ENCODE measurements around the gene FMNL2.

The FMNL2 gene

DNA sequence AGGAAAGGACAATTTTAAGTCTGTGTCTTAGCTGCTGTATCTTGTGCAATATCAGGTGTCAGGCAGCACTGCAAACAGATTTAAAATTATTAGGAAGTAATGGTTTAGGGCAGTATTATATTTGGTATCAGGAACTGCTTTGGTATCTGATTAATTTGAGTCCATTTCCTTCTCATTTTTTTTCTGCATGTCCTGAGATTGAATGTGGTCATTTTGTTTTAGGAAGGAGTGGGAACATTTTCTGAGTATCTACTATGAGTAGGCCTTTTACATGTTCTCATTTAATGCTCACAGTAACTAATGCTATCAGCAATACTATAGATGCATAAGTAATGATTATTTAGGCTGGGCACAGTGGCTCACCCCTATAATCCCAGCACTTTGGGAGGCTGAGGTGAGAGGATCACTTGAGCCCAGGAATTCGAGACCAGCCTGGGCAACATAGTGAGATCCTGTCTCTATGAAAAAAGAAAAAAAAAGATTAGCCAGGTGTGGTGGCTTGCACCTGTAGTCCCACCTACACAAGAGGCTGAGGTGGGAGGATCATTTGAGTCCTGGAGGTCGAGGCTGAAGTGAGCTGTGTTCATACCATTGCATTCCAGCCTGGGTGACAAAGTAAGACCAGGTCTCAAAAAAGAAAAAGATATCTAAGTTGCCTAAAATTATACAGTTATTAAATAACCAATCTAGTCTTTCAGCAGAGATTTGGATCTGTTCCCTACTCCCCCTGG is 4.7 kb downstream of the FMNL2 start:
- no peak for DNase-seq

DNA sequence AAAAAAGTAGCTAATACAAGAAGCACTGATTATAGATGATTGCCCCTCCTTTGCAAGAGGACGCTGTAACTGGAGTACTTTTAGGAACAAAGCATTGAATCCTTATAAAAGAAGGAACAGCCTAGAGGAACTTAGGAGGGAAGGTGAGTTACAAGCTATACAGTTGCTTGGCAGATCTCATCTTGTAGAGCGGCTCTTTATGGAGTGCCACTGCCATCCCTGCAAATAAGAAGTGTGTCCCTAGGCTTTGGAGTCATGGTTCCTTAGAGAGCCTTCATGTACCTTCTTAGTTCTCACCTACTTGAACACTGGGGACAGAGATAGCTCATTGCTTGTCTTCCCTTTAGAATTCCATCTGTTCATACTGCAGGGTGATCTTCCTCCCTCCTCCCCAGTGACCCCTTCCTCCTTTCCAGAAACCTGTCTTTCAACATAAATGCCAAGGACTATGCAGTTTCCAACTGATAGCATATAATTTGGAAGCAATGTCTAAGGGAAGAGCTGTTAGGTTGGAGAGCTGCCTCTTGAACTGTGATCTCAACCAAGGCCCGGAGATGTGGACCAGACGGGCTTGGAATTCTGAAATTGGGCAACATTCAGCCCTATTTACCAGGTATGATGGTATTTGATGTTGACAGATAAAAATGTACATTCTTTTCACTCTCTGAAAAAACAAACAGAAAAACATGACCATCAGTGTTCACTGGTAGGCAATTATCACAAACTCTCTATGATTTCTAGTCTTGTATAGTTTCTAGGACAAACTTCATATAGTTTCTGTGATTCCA is 7.5 kb downstream of the FMNL2 start:
- no peak for DNase-seq

DNA sequence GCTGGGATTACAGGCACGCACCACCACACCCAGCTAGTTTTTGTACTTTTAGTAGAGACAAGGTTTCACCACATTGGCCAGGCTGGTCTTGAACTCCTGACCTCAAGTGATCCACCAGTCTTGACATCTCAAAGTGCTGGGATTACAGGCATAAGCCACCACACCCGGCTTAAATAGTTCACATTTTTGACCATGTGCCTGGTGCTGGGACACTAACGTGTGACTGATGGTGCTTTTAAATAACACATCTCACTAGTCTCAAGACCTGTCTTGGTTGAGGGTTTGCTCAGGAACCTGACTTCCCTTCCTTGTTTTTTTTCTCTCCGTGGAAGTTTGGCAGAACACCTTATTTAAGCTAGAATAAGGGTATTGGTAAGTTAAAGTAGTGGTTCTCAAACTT is 8.5 kb downstream of the FMNL2 start:
- DNase-seq = no peak

DNA sequence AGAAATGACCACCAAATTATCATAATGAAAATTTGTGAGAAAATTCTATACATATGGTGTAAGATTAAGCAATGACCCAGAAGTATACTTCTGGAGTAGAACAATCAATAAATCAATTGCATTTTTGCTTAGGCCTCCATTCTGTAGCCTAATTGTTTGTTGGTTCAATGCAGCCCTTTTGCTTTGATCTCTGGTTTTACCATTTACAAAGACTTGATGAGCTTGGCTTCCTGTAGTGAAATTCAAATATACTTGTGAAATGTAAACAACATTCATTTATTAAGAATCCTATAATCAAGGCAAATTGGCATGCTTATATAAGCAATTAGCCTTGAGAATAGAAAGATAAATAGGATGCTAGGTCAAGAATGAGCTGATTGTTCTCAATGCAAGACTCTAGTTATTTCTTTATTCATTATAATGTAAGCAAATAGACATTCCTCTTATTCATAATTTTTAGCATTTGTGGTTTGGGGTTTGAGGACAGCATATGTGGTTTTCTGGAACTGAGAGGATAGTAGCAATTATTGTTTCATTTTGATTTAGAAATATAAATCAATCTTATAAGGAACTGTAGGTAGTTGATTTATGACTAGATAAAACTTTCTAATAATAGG is 9.7 kb downstream of the FMNL2 start:
- DNase-seq = no peak

DNA sequence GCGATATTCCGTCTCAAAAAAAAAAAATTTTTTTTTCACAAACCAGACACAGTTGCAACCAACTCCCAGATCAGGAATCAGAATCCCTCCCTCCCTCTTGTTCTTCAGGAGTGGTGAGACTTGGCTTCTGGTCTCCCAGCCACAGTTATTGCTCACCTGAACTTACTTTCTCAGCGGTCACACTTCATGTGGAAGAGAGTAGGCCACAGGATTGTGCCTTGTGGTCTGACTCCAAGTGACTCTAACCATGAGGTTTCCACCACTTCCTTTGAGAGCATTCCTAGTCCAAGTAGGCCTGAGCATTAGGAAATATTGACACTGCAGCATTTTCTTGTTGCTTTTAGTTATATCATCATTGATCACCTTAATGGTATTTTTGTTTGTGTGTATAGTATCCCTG is 12.1 kb downstream of the FMNL2 start:
- DNase-seq = no peak

DNA sequence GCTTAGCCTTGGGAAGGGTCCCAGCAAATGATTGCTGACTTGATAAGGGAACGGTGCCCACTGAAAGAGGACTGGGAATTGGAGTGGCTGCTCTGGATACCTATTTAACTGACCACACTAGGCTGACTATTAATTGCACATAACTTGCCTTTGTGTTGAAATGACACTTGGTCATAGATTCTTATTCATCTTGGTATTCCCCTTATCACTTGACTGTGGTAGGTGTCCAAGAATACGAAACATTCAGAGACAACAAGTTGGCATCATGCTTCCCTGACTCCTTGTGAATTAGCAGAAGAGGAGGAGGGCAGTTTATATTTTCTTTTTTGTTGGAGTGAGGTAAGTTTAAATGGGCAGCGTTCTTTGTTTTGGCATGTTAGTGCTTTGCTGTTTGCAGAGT is 13.4 kb downstream of the FMNL2 start:
- DNase-seq = no peak

DNA sequence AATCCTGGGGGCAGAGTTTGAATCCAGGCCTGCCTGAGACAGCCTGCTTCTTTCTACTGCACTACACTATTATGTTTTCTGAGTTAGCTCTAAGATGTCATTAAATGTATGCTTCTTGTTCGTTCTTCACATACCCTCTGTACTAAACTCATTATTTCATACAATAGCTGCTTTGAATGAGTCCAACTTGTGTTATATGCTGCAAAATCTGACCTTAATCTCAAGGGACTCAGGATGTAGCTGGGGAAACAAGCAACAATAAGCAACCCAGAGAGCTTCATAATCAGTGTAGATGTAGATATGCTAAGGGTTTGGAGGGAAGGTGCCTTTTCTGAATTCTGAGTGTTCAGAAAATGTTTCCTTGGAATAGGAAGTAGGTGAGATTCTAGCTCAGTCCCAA is 14.4 kb downstream of the FMNL2 start:
- DNase-seq = no peak

DNA sequence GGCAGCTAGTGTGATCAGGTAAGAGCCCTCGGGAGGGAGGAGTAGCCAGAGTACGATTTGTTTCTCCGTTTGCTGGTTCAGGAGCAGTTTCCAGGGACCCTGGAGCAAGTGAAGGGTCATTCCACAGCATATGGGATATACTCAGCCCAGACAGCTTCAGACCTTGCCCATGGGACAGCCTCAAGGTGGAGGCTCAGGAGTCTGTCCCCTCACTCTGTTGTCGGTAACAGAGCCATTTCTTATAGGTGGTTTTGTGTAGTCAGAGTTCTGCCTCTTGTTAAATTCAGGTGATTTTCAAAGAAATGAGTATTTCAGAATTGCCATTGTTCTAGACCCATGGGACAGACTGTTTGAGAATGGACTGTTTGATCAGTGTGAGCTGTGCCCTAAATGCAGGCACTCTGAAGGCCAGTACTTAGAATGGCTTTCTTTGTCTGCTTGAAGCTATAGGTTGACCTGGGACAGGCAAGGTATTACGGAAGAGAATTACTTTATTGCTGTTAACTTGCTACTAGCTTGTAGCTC is 15.2 kb downstream of the FMNL2 start:
- no peak for DNase-seq

DNA sequence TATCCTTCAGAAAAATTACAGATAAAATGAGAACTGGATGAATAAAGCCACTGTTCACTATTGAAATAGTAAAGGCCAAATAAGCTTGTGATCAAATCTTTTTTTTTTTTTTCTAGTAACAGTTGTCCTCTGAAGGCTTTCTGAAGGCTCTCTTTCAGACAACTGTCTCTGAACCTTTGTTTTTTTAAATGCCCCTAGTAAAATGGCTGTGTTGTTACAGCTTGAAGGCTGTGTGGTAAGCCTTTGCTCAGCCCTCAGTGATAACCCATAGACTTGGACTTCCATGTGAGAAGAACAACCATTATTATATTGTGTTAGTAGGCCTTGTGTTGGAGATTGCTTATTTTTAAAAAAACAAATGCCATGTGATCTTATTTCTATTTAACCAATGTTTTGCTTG is 17.6 kb downstream of the FMNL2 start:
- DNase-seq = no peak

DNA sequence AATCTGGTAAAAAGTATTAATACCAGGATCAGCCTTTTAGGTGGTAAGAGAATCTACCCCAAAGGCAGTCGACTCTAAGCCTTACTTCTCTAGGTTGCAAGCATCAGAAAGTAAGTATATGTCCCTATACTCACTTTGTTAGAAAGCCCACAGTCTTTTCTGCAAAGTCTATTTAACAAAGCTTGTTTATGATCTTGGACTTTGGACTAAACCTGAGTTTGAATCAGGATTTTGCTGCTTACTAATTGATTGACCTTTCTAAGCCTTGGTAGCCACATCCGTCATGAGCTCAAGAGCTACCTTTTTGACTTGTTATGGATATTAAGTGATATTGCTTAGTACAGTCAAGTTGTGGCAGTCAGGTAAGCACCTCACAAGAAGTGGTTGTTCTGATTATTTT is 18.4 kb downstream of the FMNL2 start:
- no peak for DNase-seq

DNA sequence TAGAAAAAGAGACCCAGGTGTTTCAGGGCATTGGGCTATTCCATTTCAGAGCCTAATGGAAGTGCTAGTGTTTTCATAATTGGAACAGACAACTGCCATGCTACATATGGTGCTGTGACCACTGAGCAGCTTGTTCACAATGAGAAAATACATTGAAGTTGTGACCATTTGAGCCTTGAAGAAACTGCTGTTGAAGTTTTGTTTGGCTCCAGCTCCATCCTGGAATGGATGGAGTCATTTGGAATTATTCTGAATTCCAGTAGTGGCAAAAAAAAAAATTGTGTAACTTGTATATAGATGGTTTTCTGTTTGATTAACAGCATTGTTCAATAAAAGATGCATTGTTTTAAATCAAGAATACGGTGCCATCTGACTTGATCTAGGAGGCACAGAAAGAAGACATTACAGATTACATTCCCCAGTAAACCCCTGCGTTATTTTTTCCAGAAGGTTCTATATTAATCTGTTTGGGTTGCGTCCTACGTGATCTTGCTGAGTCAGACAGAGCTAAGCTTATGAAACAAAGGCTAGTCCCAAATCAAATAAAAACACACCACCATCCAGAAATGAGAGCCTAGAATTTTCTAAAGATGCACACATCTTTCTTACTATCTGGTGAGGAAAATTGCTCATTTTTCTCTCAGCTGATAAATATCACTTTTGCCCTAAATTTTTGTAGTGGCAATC is 19.2 kb downstream of the FMNL2 start:
- no peak for DNase-seq

DNA sequence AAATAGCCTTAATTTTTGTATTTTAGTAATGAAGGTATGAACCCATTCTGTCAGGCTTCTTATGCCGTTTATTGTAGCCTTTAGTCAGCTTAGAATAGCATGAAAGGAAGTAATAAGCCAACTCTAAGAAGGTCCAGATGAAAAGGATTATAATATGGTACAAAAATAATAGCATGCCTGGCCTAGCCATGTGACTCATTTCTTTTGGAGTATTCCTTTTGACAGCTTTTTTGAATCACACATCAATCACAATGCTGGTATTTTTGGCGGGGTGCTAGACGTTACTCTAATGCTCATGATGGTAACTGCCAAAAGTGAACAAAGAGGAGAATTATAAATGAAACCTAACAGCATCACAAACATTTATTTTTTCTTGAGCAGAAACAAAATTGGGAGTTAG is 19.9 kb downstream of the FMNL2 start:
- no peak for DNase-seq

DNA sequence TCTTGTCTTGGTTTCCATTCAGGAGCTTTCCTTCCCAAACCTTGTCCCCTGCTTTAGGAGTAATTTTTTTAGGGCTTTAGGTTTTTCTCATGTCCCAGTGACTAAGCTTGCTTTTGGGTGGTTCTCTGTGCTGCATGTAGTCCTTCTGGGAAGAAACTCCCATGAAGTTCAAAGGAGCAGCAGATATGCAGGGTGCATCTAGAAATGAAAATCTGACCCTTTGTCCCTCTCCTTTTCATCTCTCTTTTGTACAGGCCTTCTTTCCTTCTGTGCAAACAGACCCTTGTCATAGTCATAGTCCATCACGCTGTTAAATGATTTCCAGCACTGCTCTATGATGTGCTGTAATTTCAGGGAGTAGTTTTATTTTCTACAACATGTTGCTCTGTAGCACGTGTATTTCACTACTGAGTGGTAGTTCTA is 20.4 kb downstream of the FMNL2 start:
- DNase-seq = no peak

DNA sequence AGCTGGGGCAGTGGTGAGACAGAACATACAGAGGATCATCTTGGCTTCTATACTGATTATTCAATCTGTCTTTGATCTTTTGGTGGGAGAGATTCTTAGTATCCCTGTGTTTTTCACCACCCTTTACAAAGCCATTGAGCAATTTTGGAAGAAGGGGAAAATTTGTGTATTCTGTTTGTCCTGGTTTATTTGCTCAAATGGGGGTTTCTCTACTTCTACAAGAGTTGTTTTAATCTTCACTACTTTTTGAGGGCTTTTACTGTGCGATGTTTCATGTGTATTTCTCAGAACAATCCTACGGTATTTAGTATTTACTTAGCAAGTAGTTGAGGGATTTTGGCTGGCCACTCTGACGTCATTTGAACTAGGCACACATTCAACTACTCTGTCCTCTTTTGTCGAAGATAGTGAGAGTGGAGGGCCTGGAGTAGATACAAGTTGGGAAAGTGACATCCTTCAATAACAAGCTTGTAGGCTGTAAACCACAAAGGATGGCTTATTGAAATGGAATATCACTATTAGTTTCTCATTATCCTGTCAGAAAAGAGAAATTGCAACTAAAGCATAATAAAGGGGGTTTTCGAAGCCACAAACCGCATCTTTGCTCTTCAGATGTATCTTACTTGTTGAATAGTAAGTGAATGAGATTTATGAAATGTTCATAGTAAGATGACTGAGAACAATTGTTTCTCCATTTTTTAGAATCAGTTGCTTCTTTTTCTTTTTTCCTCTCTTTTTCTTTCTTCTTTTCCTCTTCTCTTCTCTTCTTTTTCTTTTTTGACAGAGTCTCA is 24.8 kb downstream of the FMNL2 start:
- no peak for DNase-seq

DNA sequence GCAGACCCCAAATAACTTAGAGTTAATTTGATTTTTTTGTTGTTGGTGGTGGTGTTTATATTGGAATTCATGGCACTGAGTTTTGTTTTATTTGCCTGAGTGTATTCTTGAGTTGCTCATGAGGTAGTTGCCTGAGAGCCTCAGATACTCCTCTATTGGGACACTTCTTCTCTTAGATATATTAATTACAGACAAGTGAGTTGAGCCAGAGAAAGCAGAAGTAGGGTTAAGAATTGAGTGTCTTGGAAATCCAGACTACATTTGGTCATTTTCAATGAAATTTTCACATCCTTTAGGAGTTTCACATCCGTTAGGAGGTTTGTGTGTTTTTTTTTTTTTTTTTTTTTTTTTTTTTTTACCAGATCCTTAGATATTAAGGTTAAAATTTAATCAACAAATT is 29.0 kb downstream of the FMNL2 start:
- no peak for DNase-seq

DNA sequence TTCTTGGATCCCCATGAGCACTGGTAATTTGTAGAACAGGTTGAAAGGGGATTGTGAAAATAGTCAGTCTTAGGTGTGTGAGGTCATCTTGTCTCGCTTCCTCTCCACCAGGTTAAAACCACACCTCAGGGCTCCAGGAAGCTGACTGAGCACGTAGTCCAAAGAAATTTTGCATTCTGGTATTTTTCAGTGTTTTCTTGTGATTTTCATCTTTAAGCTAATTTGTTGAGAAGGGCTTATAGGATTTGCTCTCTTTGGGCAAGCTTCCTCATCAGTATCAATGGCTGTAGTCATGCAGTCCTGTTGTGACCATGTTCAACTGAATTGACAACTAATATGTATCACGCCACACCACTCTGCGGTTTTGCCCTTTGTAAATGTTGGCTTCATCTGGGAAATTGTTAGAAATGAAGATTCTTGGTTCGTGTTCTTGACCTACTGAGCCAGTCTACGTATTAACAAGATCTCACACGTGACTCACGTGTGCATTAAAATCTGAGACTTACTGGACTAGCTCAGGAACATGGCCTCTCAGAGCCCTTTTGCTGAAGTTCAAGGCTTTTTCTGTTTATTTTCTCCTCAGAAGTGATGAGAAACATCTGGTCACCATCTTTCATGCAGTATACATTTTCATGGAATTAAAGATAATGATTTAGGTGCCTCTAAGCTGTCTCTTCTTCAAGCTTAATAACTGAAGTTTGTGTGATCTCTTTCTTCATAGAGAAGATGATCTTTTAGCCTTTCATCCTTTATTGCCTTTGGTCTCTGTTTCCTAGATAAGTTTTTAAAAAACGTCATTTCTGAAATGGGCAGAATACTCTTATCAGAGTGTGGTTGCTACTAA is 32.8 kb downstream of the FMNL2 start:
- no peak for DNase-seq

DNA sequence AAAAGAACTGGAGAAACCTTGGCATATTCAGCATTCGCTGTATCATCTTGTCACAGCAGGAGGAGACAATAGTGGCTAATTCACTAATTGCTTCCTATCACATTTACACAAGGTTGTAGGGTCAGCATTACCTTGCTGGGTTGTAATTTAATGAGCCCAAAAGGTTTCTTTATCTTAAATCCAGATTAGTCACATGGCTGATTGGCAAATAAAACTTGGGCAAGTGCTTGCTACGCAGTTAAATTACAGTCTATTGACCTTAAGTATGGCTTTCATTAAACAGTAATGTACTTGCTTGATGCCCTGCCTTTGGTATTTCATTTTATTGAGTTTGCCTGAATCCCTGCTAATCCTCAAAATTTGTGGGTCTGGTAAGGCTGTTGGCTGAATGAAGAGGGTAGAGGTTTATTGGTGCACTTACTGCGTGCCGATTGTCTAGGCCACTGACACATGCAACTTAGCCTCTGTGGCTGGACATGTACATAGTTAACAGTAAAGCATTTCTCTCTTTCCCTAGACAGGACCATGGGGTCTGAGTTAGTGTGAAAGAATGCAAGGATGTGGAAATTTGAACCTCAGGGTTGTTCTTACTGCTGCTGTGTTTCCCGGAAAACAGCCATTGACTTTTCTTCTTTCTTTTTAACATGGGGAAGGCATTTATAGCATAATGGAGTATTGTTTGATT is 34.3 kb downstream of the FMNL2 start:
- no peak for DNase-seq

DNA sequence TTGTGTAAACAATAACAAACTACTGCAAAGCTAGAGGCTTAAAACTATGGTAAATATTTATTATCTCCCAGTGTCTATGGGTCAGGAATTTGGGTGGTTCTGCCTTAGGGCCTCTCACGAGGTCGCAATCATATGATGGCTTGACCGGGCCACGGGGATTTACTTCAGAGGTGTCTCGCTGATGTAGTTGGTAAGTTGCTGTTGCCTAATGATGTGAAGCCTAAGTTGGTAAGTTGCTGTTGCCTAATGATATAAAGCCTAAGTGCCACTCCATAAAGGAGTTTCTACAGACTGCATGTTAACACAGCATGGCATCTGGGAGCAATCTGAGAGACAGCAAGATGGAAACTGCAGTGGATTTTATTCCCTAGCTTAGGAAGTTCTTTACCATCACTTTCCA is 35.8 kb downstream of the FMNL2 start:
- no peak for DNase-seq

DNA sequence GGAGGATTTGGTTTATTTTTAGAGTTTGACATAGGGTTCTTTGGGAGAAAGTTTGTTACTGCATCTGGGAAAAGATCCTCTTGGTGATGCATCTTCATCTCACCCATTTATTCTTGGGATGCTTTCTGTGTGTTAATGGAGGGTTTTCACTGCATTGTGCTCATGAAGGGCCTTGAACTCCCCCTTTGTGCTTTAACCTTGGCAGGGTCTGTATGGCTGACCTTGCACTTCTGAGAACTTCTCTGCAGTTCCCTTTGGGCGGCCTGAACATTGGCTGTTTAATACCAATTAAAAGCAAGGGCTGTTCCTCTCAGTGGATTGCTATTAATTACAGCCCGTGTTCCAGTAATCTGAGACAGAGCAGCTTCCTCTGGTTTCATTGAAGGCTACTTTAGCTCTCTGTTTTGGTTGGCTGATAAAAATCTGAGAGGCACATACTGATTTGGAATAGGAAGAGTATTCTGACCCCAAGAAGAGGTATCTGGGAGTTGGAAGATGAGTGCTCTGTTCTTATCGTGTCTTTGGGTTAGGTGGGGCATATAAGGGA is 37.5 kb downstream of the FMNL2 start:
- DNase-seq = no peak

DNA sequence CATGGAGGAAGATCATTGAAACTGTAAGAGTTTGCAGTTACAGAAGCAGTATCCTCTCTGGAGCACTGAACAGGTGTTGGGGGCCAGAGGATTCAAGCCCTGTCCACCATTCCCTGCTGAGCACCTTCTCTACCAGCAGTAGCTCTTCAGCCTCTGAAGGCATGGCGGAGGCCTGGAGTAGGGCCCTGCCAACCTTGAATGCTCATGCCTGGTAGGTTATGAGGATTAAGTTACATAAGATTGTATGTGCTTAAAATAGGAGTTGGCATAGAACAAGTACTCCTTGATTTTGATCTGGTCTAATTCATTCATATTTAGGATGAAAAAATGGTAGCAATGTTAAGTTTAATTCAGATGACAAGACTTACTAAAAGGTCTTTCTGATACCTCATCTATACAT is 40.2 kb downstream of the FMNL2 start:
- DNase-seq = no peak

DNA sequence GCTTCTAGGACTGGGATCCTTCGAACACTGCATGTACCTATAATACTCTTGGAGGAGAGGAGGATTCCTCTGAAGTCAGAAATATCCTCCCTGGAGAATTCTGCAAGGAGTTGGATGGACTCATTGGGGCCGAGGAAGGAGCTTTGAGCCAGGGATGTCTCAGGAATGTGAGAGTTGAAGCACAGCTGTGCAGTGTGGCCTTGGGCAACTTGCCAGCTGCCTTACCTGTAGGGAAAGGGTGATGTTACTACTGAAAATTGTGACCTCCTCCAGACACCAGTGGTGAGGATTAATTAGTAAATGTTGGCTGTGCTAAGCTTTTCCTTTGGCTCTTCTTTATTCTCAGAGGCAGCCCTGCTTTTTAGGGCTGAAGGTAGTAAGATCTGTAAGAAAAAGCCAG is 41.4 kb downstream of the FMNL2 start:
- no peak for DNase-seq

All from activated naive CD4-positive, alpha-beta T cell treated with Interleukin-2 at 50 U/mL for 16 hours (primary cell).